Neuron (in vitro differentiated cells): ENCODE results near the gene NUP35.
"Not testable (repeated sequence)": the region's sequence is repeated elsewhere in the genome, so short reads cannot be mapped to it uniquely, and the experiment has no call there.

Experiments
- H2AFZ ChIP-seq: one replicate; pipeline ENCODE4 v1.6.1; 2013; ENCODE audit warnings: low read depth, mild to moderate bottlenecking, inconsistent platforms, low read length, moderate library complexity
- H3K27me3 ChIP-seq: one replicate; pipeline ENCODE4 v1.6.1; 2013; ENCODE audit warnings: low read length; ENCODE audit not compliant: insufficient read depth
- H3K36me3 ChIP-seq: one replicate; pipeline ENCODE4 v1.6.1; 2013; ENCODE audit warnings: low read length; ENCODE audit not compliant: insufficient read depth
- H3K4me1 ChIP-seq: one replicate; pipeline ENCODE4 v1.6.1; 2013; ENCODE audit warnings: low read length; ENCODE audit not compliant: insufficient read depth
- H3K4me3 ChIP-seq: 2 replicates; pipeline ENCODE4 v1.5.1; 2013; ENCODE audit warnings: mild to moderate bottlenecking, low read length, moderate library complexity
- H3K9me3 ChIP-seq: one replicate; pipeline ENCODE4 v1.6.1; 2013; ENCODE audit warnings: low read length

NUP35 gene

DNA sequence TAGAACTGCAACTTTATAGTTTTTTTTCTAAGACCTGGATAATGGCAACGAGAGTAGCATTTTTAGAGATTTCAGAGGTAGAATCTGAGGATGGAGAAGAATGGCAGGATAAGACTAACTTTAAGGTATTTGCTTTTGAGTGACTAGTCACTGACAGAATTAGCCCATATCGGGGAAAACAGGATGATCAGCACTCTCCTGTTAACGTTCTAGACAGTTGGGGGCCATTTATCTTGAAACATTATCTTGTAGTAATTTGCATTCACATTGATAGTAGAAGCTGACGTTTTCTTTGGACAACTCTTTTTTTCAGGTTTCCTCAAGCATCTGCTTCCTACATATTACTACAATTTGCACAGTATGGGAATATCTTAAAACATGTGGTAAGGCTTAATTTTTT lies 32.9 kb downstream of the NUP35 start:
- Histone ChIP-seq H3K9me3 (peaks cover 14% of the 10 kb centered on the region), H2AFZ (no peak overlapping the region), H3K4me1 (no peaks in the 10 kb centered on the region), H3K36me3 (peaks cover 55% of the 10 kb centered on the region), H3K27me3 (no peaks in the 10 kb centered on the region), H3K4me3 (no peak overlapping the region)

DNA sequence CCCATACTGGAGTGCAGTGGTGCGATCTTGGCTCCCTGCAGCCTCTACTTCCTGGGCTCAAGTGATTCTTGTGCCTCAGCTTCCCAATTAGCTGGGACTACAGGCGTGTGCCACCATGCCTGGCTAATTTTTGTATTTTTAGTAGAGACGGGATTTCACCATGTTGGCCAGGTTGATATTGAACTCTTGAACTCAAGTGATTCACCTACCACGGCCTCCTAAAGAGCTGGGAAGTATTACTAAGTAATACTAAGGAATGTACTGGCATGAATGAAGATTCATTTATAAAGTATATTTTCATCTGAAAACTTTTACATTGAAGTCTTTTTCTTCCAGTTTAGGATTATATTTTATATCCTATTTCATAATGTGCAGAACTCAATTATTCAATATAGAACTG lies 38.1 kb downstream of the NUP35 start:
- Histone ChIP-seq H3K9me3 (peaks cover 2% of the 10 kb centered on the region), H3K4me3 (no peak overlapping the region), H3K4me1 (no peaks in the 10 kb centered on the region), H2AFZ (no peak overlapping the region), H3K27me3 (no peaks in the 10 kb centered on the region), H3K36me3 (peaks cover 58% of the 10 kb centered on the region)

DNA sequence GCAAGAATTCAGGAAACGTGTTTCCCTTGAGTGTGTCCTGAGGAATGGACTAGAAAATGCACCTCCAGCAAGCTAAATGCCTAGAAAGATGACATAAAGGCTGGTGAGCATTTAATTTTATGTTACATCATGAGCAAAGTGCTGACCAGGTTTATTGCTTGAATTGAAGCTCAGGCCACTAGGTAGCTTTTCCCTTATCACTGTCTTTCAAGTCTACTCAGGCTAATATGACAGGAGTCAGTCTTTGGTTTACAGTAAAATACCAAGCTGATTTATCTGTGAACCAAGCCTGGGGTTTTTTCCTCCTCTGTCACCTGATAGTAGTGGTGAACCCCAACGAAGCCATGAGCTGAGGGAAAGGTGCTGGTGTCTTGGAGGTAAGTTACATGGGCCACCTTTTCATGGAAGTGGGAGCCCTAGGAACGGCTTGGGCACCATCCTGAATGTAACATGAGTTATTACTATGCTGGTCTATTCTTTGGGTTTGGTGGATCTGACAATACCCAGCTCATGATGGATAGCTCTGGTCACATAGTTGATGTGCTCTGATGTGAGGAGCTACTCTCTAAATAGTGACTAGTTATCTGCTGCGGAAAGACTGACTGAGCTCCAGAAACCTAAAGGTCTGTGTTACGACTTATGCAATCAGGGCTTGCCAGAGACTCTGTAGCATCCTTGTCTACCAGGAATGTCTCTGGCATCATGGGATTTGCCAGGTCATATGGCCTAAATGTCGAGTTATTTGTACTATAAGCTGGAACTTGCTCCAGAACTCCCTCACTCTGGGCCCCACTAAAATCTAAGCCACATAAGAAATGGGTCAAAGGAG lies 39.8 kb downstream of the NUP35 start:
- Histone ChIP-seq H3K9me3 (peaks cover 2% of the 10 kb centered on the region), H3K27me3 (no peaks in the 10 kb centered on the region), H3K4me3 (no peak overlapping the region), H3K36me3 (peaks cover 50% of the 10 kb centered on the region), H3K4me1 (no peaks in the 10 kb centered on the region), H2AFZ (no peak overlapping the region)

DNA sequence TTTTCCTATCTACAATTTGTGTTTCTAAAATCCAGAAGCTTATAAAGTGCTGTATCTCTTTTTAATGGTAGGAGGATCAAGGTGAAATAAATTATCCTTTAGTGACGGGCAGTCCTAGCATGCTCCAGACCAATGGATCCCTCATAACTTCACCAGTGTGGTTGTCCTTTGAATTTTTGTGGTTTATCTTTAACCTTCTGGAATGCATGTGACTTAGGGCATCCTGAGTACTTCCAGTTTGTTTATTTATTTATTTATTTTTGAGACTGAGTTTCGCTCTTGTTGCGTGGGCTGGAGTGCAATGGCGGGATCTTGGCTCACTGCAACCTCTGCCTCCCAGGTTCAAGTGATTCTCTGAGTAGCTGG lies 40.4 kb downstream of the NUP35 start:
- Histone ChIP-seq H3K4me3 (no peak overlapping the region), H3K36me3 (peaks cover 44% of the 10 kb centered on the region), H3K4me1 (no peaks in the 10 kb centered on the region), H2AFZ (no peak overlapping the region), H3K27me3 (no peaks in the 10 kb centered on the region), H3K9me3 (peaks cover 2% of the 10 kb centered on the region)

DNA sequence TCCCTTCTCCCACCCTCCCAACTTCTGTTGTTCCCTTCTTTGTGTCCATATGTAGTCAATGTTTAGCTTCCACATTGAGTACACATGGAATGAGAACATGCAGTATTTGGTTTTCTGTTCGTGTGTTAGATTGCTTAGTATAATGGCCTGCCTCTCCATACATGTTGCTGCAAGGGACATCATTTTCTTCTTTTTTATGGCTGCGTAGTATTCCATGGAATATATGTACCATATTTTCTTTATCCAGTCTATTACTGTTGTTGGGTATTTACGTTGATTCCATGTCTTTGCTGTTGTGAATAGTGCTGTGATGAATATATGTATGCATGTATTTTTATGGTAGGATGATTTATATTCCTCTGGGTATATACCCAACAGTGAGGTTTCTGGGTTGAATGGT lies 42.0 kb downstream of the NUP35 start:
- no peaks in the 10 kb centered on the region for H3K4me1 ChIP-seq
- peaks cover 2% of the 10 kb centered on the region for H3K9me3 ChIP-seq
- H3K36me3 ChIP-seq = peaks cover 34% of the 10 kb centered on the region
- H3K27me3 ChIP-seq = no peaks in the 10 kb centered on the region
- H3K4me3 ChIP-seq = no peak overlapping the region
- H2AFZ ChIP-seq = no peak overlapping the region

DNA sequence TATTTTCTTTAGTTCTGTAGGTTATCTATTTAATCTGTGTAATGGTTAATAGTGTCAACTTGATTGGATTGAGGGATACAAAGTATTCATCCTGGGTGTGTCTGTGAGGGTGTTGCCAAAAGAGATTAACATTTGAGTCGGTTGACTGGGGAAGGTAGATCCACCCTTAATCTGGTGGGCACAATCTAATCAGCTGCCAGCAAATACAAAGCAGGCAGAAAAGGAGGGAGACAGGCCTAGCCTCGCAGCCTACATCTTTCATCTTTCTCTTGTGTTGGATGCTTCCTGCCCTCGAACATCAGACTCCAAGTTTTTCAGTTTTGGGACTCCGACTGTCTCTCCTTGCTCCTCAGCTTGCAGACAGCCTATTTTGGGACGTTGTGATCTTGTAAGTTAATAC lies 42.7 kb downstream of the NUP35 start:
- not testable (repeated sequence) for H3K27me3 ChIP-seq, H3K4me3 ChIP-seq, H2AFZ ChIP-seq, H3K4me1 ChIP-seq, H3K9me3 ChIP-seq
- H3K36me3 ChIP-seq = peaks cover 28% of the 10 kb centered on the region

DNA sequence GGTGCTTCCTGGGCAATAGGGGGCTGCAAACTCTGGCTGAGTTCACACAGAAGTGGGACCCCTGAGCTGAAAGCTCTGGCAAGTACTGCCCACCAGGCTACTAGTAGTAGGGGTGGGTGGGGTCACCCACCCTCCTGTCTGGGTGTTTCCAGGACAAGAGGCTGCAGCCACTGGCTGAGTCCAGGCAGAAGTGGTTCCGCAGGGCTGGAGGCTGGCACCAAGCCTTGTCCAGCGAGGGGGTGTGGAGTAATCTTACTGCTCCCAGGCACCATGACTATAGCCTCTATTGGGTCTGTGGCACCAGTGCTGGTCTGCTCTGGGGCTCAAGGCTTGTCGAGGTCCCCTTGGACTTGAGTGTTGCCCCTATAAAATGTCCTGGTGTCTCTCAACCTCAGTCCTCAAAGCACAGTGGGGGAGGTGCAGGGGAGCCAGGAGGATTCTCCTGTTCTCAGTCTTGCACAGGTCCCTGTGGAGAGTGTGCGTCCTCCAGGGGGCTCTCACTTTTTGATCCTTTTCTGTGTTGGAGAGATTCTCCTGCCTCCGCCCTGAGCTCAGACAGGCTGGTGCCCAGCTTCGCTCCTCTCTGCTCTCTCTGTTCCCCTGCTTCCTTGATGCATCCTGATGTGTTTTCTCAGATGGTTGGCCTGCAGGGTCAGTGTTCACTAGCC lies 48.1 kb downstream of the NUP35 start:
- Histone ChIP-seq H3K9me3 (peaks cover 3% of the 10 kb centered on the region), H2AFZ (no peak overlapping the region), H3K4me1 (no peaks in the 10 kb centered on the region), H3K27me3 (no peaks in the 10 kb centered on the region), H3K4me3 (no peak overlapping the region), H3K36me3 (no peaks in the 10 kb centered on the region)

DNA sequence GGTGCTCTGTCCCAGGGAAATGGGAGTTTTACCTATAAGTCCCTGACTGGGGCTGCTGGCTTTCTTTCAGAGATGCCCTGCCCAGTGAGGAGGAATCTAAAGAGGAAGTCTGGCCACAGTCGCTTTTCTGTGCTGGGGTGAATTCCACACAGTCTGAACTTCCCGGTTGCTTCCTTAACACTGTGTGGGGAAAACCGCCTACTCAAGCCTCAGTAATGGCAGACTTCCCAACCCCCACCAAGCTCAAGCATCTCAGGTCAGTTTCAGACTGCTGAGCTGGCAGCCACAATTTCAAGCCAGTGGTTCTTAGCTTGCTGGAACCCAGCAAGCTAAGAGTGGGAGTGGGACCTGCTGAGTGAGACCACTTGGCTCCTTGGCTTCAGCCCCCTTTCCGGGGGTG lies 54.9 kb downstream of the NUP35 start:
- Histone ChIP-seq H2AFZ (no peak overlapping the region), H3K9me3 (peaks cover 12% of the 10 kb centered on the region), H3K27me3 (no peaks in the 10 kb centered on the region), H3K4me1 (no peaks in the 10 kb centered on the region), H3K36me3 (peaks cover 21% of the 10 kb centered on the region), H3K4me3 (no peak overlapping the region)

DNA sequence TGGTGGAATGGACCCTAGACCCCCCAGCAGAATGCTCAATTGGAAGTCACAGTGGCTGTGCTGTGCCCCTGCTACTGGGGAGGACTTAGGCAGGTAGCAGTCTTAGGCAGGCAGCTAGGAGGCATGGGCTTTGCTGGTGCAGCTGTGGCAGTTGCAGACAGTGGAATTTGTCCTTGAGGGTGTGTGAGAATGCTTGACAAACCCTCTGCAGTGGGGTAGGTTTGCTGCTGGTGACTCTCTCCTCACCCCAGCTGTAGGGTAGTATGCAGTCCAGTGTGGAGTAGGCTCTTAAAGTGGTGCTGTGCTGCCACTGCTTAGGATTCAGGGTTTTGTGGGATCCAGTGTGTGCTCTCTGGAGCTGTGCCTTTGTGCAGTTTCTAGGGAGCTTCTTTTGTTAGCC lies 61.3 kb downstream of the NUP35 start:
- Histone ChIP-seq H3K36me3 (peaks cover 44% of the 10 kb centered on the region), H3K4me1 (no peaks in the 10 kb centered on the region)

DNA sequence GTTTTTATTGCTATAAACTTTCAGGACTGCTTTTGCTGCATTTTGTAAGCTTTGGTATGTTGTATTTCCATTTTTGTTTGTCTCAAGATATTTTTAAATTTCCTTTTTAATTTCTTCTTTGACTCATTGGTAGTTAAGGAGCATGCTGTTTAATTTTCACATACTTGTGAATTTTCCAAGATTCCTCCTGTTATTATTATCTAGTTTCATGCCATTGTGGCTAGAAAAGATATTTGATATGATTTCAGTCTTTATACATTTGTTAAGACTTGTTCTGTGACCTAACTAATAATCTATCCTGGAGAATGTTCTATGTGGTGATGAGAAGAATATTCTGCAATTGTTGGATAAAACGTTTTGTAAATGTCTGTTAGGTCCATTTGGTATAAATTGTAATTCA lies 62.1 kb downstream of the NUP35 start:
- no peak overlapping the region for H2AFZ ChIP-seq
- H3K4me3 ChIP-seq = no peak overlapping the region
- H3K27me3 ChIP-seq = no peaks in the 10 kb centered on the region
- peaks cover 17% of the 10 kb centered on the region for H3K9me3 ChIP-seq
- H3K36me3 ChIP-seq = peaks cover 46% of the 10 kb centered on the region
- H3K4me1 ChIP-seq = no peaks in the 10 kb centered on the region

More for the DNA sequence above, 61.3 kb downstream of the NUP35 start:
- Histone ChIP-seq H2AFZ (no peak overlapping the region), H3K4me3 (no peak overlapping the region), H3K9me3 (peaks cover 17% of the 10 kb centered on the region), H3K27me3 (no peaks in the 10 kb centered on the region)

DNA sequence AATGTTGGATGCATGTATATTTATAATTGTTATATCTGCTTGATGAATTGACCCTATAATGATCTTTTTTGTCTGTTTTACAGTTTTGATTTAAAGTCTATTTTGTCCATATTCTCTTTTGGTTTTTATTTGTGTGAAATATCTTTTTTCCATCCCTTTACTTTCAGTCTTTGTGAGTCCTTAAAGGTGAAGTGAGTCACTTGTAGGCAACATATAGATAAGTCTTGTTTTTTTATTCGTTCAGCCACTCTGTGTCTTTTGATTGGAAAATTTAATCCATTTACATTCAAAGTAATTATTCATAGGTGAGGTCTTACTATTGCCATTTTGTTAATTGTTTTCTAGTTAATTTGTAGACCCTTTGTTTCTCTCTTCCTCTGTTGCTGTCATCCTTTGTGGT lies 62.5 kb downstream of the NUP35 start:
- no peaks in the 10 kb centered on the region for H3K4me1 ChIP-seq
- peaks cover 46% of the 10 kb centered on the region for H3K36me3 ChIP-seq
- no peak overlapping the region for H2AFZ ChIP-seq
- no peaks in the 10 kb centered on the region for H3K27me3 ChIP-seq
- H3K4me3 ChIP-seq = no peak overlapping the region
- H3K9me3 ChIP-seq = peaks cover 17% of the 10 kb centered on the region

DNA sequence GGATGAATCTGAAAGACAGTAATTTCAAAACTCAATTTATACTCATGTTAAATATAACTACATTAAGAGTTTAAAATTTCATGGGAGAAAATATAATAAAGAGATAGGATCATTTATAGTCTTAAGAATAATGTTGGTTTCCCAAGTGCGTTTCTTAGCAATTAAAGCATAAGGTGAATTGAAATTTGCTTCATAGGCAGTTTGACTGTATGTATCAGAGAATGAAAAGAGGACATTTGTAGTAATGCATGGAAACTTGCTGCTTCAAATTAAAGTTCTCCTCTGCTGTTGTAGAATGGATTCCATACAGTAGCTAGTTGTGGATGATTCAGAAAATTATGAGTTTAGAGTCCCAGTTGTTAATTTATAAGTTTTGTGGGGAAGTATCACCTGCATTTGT lies 68.1 kb downstream of the NUP35 start:
- Histone ChIP-seq H2AFZ (no peak overlapping the region), H3K4me1 (no peaks in the 10 kb centered on the region), H3K9me3 (no peaks in the 10 kb centered on the region), H3K4me3 (no peak overlapping the region), H3K36me3 (peaks cover 25% of the 10 kb centered on the region), H3K27me3 (no peaks in the 10 kb centered on the region)

DNA sequence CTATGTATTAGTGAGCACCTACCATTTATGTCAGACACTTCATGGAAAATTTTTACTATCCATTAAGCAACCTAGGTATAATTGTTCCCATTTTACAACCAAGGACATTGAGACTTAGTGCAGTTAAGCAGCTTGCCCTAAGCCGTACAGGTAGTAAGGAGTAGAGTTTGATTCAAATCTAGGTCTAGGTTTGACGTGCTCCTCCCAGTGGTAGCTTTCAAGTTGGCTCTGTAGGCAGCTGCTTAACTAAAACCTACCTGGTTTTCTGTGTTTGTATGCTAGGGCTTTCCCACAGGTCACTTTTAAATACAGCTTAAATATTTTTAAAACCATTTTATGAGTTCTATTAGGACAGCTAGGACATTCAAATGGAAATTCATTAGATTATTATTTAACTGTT lies 69.7 kb downstream of the NUP35 start:
- Histone ChIP-seq H3K9me3 (no peaks in the 10 kb centered on the region), H3K4me3 (no peak overlapping the region), H2AFZ (no peak overlapping the region), H3K36me3 (peaks cover 13% of the 10 kb centered on the region), H3K4me1 (no peaks in the 10 kb centered on the region), H3K27me3 (no peaks in the 10 kb centered on the region)
